GM12874 (cell line): ENCODE results near the gene CRYGS.

Experiments used
- CTCF ChIP-seq: IDR thresholded peaks from 2 replicates; pipeline ENCODE4 v1.5.1; 2011; ENCODE audit warnings: low read depth, mild to moderate bottlenecking, control low read depth, low read length, moderate library complexity; ENCODE audit not compliant: insufficient read depth

Gene CRYGS

GRCh38 chr3:186544281-186544680, at the start of gene CRYGS:
CRYGS (minus strand) TSS chr3:186544380; CDS start chr3:186544326, 54 bp downstream.
- TF ChIP-seq CTCF: no peak

GRCh38 chr3:186593862-186594261, 49.7 kb upstream of the CRYGS start:
- TF ChIP-seq CTCF: no peak

GRCh38 chr3:186592682-186593081, 48.5 kb upstream of the CRYGS start:
- TF ChIP-seq CTCF: no peak

GRCh38 chr3:186590580-186591295, 46.6 kb upstream of the CRYGS start:
- TF ChIP-seq CTCF: no peak

GRCh38 chr3:186589856-186590579, 45.8 kb upstream of the CRYGS start:
- no peak for TF ChIP-seq CTCF

GRCh38 chr3:186589121-186589520, 44.9 kb upstream of the CRYGS start:
- TF ChIP-seq CTCF: no peak

- no peak for TF ChIP-seq CTCF
Measured at GRCh38 chr3:186588632-186589031, 44.5 kb upstream of the CRYGS start.
